Activated effector memory CD4-positive, alpha-beta T cell treated with anti-CD3 and anti-CD28 coated beads, Interleukin-2, amount 50 U/mL, for 16 hours (primary cell): Measurements from ENCODE around the gene KRT26.

ENCODE experiments used
- DNase-seq: peaks from one replicate; pipeline ENCODE4 v3.0.0-alpha.2; 2020

Gene KRT26

DNA sequence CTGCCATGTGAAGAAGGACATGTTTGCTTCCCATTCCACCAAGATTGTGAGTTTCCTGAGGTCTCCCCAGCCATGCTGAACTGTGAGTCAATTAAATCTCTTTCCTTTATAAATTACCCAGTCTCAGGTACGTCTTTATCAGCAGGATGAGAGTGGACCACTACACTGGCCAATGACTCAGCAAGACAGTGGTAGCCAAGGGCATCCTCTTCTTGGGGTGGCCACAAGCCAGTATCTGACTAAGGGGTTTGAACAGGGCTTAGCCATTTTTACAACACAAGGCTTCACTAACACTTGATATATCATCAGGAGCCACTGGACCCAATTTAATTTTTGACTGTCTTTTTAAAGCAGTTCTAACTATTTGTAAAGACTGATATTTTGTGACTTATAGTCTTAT is 47.3 kb downstream of the KRT26 start:
- no peak for DNase-seq

DNA sequence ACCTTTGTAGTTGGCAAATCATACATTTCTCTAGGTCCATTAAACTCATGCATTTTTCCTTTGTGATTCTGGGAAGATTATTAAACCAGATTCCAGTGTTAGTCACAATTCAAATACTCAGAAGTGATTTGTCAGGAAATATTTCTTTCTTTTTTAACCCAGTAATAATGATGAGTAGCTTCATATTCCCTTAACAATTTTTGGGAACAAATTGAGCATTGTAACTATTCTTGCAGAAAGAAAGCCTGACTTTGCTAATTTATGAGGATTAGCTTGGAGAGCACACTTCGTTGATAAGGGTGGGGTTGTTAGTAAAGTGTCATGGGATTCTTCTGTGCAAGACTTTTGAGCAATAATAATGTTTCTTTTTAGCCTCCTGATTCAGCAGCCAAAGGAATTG is 49.8 kb downstream of the KRT26 start:
- no peak for DNase-seq

DNA sequence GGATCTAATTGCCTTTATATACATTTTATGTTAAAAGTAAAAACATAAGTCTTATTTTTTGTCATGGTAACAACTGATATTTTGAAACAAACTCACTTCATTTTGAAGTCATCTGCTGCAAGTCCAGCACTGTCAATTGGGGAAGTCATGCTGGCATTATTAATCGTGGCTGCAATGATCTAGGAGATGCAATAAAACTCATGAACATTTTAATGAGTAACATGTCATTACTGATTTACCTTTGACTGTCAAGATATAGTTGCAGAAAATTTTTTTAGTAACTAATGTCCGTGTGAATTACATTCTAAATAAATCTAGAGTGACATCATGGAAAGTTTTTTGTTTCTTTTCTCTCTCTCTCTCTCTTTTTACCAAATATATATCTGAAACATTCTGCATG is 51.1 kb downstream of the KRT26 start:
- DNase-seq, result no peak

DNA sequence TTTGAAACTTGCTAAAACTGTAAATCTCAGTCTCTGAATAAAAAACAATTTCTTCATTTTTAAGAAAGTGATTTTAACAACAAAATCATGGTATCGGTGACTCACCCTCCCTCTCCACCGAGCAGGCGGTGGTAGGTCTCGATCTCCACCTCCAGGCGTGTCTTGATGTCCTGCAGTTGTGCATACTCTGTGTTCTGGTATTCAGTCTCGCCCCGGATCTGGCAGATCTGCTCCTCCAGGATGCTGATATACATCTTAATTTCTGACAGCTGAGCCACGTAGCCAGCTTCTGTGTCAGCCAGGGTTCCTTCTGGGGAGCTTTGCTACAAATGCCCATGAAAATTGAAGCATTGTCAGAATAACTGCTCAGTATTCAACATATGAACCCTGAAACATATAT is 53.1 kb downstream of the KRT26 start:
- no peak for DNase-seq

DNA sequence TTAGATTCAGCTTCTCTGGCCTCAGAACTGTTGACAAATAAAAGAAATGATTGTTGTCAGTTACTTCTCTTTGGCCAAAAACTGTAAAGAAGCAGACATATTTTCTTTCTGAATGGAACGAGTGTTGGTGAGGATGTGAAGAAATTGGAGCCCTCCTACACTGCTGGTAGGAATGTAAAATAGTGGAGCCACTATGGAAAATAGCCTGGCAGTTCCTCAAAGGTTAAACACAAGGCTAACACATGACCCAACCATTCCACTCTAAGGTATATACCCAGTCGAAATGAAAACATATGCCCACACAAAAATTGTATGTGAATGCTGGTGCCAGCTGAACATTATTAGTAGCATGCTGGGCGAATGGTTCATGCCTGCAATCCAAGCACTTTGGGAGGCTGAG is 54.2 kb downstream of the KRT26 start:
- DNase-seq, result no peak
